ENCODE measurements around the gene ZC3H11A.
"Not testable (repeated sequence)": the region's sequence is repeated elsewhere in the genome, so short reads cannot be mapped to it uniquely, and the experiment has no call there.

ZC3H11A gene

DNA sequence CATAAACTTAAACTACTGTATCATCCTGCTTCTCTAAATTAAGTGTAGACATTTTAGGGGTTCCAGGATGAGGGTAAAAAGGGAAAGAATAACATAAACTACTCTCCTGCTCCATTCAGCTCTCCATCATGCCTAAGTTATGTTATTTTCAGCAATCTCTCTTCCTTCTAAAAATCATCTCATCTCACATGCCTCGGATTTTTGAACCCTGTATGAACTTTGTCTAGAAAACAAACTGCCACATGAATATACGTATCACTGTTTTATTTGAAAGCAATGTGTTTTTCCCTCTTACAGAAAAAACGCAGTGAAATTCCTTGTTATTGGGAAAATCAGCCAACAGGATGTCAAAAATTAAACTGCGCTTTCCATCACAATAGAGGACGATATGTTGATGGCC lies 32.6 kb downstream of the ZC3H11A start:
- intact Hi-C loops (cut with DNase I), result no loop called here
- no peak for DNase-seq

- intact Hi-C loops (cut with DNase I), result no loop called here
- DNase-seq, result no peak
Measured at GRCh38 chr1:203828503-203828902, 33.1 kb downstream of the ZC3H11A start.

- DNase-seq; intact Hi-C loops (cut with DNase I): not testable (repeated sequence)
Measured at GRCh38 chr1:203829247-203829646, 33.8 kb downstream of the ZC3H11A start.

DNA sequence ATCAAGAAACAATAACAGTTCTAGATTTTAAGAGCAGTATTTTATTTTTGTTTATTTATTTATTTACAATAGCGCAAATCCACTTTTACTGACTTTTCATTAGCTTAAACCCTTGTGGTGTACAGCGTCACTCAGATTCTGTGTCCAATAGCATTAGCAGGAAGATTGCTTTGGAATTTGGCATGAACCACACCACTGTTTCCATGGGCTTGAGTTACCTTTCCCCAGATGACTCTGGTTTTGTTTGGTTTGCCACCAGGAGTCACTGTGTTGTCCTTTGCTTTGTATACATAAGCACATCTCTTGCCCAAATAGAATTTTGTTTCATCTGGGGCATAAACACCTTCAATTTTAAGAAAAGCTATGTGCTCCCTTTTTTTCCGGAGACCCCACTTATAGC lies 40.1 kb downstream of the ZC3H11A start:
- intact Hi-C loops (cut with DNase I), result no loop called here
- no peak for DNase-seq

DNA sequence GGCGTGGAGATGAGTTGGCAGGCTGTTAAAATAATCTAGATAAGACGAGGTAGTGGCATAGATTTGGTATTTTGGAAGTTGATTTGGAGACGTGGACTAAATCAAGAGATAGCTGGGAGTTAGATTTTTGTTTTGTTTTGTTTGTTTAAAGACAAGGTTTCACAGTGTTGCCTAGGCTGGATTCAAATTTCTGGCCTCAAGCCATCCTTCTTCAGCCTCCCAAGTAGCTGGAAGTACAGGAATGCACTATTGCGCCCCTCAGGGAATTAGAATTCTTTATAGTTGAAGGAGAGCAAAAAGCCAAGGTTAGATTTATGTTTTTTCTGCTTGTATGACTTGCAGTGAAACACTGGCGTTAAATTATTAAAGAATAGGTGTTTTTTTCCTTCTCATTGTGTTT lies 43.7 kb downstream of the ZC3H11A start:
- intact Hi-C loops (cut with DNase I), result no loop called here
- DNase-seq, result no peak

DNA sequence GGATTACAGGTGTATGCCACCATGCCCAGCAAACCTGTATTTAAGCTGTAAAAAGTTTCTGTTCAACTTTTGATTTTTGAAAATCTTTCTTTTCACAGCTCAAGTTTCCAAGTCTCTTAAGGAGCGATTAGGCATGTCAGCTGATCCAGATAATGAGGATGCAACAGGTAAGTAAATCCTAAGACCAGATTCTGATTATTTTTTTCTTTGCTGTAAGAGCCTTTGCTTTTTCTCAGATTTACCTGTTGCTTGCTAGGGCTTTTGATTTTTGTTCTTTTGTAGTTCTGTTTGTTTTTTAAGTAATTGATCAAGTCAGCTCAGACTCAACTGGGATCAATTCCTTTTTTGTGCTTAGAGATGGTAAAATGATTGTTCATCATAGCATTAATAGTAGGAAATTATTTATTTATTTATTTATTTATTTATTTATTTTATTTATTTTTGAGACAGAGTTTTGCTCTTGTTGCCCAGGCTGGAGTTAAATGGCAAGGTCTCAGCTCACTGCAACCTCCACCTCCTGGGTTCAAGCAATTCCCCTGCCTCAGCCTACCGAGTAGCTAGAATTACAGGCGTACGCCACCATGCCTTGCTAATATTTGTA lies 44.9 kb downstream of the ZC3H11A start:
- DNase-seq, result no peak
- intact Hi-C loops (cut with DNase I), result no loop called here

- intact Hi-C loops (cut with DNase I), result no loop called here
- DNase-seq, result no peak
Measured at GRCh38 chr1:203842559-203842876, 47.1 kb downstream of the ZC3H11A start.

GRCh38 chr1:203843435-203843834 lies 48.0 kb downstream of the ZC3H11A start:
- intact Hi-C loops (cut with DNase I), result no loop called here

More at GRCh38 chr1:203843435-203843834, 48.0 kb downstream of the ZC3H11A start:
- no peak for DNase-seq

Measured in head of caudate nucleus (tissue), 42 donors.